ENCODE results near the gene C1QA. TPM values are rescaled to one million over a fixed set of nuclear protein-coding genes. Genes with fewer than 3 reads are reported as not detected.

C1QA gene
- total and polyA plus RNA-seq, 10 of the 15 experiments (the other 5 are each of a cell fraction or from before 2014, with no cell fraction given), result 0.59 TPM; not detected in 9

DNA sequence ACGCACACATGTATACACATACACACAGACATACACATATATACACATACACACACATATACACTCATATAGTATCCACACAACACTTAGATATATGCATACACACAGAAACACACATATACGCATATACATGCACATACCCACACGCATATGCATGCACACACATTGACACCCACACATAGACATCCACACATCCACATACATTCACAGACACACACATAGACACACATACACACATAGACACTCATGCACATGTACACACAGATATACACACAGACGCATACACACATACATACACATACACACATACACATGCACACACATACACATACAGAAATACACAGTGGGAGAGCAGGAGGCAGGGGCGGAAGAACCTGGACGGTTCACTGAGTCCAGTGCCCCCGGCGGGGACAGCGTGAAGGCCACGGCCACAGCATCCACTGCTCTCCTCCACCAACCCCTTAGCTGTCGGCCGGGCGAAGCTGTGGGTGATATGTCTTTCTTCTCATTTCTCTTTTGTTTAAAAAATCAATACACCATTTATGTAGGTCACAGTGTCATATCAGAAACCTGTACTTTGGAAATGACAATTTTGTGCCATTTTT, 13.8 kb downstream of the C1QA start:
- Histone ChIP-seq H3K4me2 (ENCODE audit: control insufficient read depth, insufficient read depth) (no peak overlapping the region), H3K4me1 (ENCODE audit: control insufficient read depth, insufficient read depth, low read length) (no peaks in the 10 kb centered on the region), H3K27ac (ENCODE audit: control insufficient read depth, insufficient read depth) (no peak overlapping the region), H3K27me3 (replicated peaks in 1 of 2; ENCODE audit: control insufficient read depth in 2 of 2, insufficient read depth in 2 of 2, low read length in 1 of 2) (no peaks in the 10 kb centered on the region; a peak in 2 of 4 replicates), H3K9me3 (replicated peaks; ENCODE audit: control insufficient read depth, insufficient read depth, low read length) (no peaks in the 10 kb centered on the region), H4K20me1 (ENCODE audit: control insufficient read depth, insufficient read depth) (no peaks in the 10 kb centered on the region), H3K36me3 (ENCODE audit: control insufficient read depth in 2 of 2, insufficient read depth in 2 of 2, low read length in 1 of 2) (no peaks in the 10 kb centered on the region), H3K79me2 (ENCODE audit: control insufficient read depth, insufficient read depth, low read length) (no peaks in the 10 kb centered on the region), H3K9ac (ENCODE audit: control insufficient read depth, insufficient read depth, low read length) (no peak overlapping the region), H3K4me3 (no peak overlapping the region), H2AFZ (ENCODE audit: control insufficient read depth, low read depth, low read length) (no peak overlapping the region)
- intact Hi-C loops (cut with micrococcal nuclease; ENCODE audit: unreplicated experiment) (no loop called here), in situ Hi-C loops (cut with MboI) (no loop called here)
- WGBS (ENCODE audit: insufficient coverage, insufficient replicate concordance, low lambda C conversion rate, missing lambda C conversion rate), result 62% methylated on average over 13 of the region's 13 CpGs
- ATAC-seq, result no peak
- ChIA-PET RAD21 (ENCODE audit: unreplicated experiment) (no interaction called here), SMC1A (ENCODE audit: uncharacterized antibody, unreplicated experiment) (no interaction called here), POLR2A (no interaction called here), CTCF (no interaction called here)
- DNase-seq (ENCODE audit: low read depth, low spot score), result no peak
- TF ChIP-seq, protein P1, sequence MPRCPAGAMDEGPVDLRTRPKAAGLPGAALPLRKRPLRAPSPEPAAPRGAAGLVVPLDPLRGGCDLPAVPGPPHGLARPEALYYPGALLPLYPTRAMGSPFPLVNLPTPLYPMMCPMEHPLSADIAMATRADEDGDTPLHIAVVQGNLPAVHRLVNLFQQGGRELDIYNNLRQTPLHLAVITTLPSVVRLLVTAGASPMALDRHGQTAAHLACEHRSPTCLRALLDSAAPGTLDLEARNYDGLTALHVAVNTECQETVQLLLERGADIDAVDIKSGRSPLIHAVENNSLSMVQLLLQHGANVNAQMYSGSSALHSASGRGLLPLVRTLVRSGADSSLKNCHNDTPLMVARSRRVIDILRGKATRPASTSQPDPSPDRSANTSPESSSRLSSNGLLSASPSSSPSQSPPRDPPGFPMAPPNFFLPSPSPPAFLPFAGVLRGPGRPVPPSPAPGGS (IDR thresholded peaks at IDR 0.05; ENCODE audit: borderline replicate concordance, insufficient read depth, low read depth, low read length, poor library complexity, severe bottlenecking), result peak; percentile 50
- TF ChIP-seq HDGF (IDR thresholded peaks at IDR 0.05), result no peak
- FAIRE-seq, result no peak
- BruUV-seq (replicated peaks), result no TSS peak

DNA sequence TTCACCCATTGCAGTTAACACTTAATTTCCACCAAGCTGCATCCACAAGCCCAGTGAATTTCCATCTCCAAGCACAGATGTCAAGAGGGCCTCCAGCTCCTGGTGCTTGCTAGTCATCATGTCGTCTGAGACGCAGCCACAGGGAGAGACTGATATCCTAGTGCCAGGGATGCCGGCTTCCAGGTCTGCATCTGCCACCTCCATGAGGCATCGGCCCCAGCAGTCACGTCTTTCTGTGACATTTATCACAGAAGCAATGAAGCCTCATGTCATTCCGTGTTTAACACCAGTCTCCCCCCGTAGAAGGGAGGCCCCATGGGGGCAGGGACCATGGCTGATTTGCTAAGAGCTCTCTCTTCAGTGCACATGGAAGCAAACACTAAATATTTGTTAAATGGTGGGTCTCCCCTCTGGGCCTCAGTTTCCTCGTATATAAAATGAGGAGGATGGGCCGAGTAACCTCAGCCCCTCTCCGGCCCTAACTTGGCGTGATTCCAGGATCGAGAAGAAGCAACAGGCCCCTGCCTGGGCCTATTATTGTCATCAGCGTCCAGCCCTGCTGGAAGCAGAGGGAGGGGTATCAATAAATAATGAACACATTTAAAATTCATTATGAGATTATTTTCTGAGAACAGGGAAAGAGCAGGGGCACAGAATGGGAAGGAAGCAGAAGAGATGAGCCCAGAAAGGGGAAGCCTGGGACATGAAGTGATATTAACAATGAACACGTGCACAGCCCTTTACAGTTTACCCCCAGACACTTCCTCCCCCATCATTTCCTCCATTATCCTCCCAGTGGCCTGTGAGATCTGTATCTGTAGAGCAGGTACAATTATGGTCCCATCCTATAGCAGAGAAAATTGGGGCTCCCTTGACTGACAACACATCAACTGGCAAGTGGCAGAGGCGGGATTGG, 15.8 kb downstream of the C1QA start:
- no peak for ATAC-seq
- no peak overlapping the region for H3K27ac ChIP-seq (ENCODE audit: control insufficient read depth, insufficient read depth)
- no peaks in the 10 kb centered on the region for H3K9me3 ChIP-seq (replicated peaks; ENCODE audit: control insufficient read depth, insufficient read depth, low read length)
- no TSS peak for BruUV-seq (replicated peaks)
- H3K4me3 ChIP-seq, result no peak overlapping the region
- no peaks in the 10 kb centered on the region for H3K79me2 ChIP-seq (ENCODE audit: control insufficient read depth, insufficient read depth, low read length)
- RAD21 ChIA-PET (ENCODE audit: unreplicated experiment), result no interaction called here
- H3K4me2 ChIP-seq (ENCODE audit: control insufficient read depth, insufficient read depth), result no peak overlapping the region
- H3K36me3 ChIP-seq (ENCODE audit: control insufficient read depth in 2 of 2, insufficient read depth in 2 of 2, low read length in 1 of 2), result no peaks in the 10 kb centered on the region
- intact Hi-C loops (cut with micrococcal nuclease; ENCODE audit: unreplicated experiment), result no loop called here
- in situ Hi-C loops (cut with MboI), result no loop called here
- no peaks in the 10 kb centered on the region for H4K20me1 ChIP-seq (ENCODE audit: control insufficient read depth, insufficient read depth)
- FAIRE-seq, result no peak
- H2AFZ ChIP-seq (ENCODE audit: control insufficient read depth, low read depth, low read length), result no peak overlapping the region
- H3K4me1 ChIP-seq (ENCODE audit: control insufficient read depth, insufficient read depth, low read length), result no peaks in the 10 kb centered on the region
- H3K9ac ChIP-seq (ENCODE audit: control insufficient read depth, insufficient read depth, low read length), result no peak overlapping the region
- no peaks in the 10 kb centered on the region; a peak in 2 of 4 replicates for H3K27me3 ChIP-seq (replicated peaks in 1 of 2; ENCODE audit: control insufficient read depth in 2 of 2, insufficient read depth in 2 of 2, low read length in 1 of 2)
- POLR2A ChIA-PET, result no interaction called here
- no peak for DNase-seq (ENCODE audit: low read depth, low spot score)
- WGBS (ENCODE audit: insufficient coverage, insufficient replicate concordance, low lambda C conversion rate, missing lambda C conversion rate), result 15% methylated on average over 15 of the region's 15 CpGs
- CTCF ChIA-PET, result no interaction called here
- SMC1A ChIA-PET (ENCODE audit: uncharacterized antibody, unreplicated experiment), result no interaction called here
- no peak for TF ChIP-seq POLR2AphosphoS2 (IDR thresholded peaks at IDR 0.05; ENCODE audit: low read depth, low read length)
- TF ChIP-seq, protein P2, sequence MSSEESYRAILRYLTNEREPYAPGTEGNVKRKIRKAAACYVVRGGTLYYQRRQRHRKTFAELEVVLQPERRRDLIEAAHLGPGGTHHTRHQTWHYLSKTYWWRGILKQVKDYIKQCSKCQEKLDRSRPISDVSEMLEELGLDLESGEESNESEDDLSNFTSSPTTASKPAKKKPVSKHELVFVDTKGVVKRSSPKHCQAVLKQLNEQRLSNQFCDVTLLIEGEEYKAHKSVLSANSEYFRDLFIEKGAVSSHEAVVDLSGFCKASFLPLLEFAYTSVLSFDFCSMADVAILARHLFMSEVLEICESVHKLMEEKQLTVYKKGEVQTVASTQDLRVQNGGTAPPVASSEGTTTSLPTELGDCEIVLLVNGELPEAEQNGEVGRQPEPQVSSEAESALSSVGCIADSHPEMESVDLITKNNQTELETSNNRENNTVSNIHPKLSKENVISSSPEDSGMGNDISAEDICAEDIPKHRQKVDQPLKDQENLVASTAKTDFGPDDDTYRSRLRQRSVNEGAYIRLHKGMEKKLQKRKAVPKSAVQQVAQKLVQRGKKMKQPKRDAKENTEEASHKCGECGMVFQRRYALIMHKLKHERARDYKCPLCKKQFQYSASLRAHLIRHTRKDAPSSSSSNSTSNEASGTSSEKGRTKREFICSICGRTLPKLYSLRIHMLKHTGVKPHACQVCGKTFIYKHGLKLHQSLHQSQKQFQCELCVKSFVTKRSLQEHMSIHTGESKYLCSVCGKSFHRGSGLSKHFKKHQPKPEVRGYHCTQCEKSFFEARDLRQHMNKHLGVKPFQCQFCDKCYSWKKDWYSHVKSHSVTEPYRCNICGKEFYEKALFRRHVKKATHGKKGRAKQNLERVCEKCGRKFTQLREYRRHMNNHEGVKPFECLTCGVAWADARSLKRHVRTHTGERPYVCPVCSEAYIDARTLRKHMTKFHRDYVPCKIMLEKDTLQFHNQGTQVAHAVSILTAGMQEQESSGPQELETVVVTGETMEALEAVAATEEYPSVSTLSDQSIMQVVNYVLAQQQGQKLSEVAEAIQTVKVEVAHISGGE (CRISPR knock-in tag; IDR thresholded peaks at IDR 0.05), result no peak
- TF ChIP-seq, protein P3, sequence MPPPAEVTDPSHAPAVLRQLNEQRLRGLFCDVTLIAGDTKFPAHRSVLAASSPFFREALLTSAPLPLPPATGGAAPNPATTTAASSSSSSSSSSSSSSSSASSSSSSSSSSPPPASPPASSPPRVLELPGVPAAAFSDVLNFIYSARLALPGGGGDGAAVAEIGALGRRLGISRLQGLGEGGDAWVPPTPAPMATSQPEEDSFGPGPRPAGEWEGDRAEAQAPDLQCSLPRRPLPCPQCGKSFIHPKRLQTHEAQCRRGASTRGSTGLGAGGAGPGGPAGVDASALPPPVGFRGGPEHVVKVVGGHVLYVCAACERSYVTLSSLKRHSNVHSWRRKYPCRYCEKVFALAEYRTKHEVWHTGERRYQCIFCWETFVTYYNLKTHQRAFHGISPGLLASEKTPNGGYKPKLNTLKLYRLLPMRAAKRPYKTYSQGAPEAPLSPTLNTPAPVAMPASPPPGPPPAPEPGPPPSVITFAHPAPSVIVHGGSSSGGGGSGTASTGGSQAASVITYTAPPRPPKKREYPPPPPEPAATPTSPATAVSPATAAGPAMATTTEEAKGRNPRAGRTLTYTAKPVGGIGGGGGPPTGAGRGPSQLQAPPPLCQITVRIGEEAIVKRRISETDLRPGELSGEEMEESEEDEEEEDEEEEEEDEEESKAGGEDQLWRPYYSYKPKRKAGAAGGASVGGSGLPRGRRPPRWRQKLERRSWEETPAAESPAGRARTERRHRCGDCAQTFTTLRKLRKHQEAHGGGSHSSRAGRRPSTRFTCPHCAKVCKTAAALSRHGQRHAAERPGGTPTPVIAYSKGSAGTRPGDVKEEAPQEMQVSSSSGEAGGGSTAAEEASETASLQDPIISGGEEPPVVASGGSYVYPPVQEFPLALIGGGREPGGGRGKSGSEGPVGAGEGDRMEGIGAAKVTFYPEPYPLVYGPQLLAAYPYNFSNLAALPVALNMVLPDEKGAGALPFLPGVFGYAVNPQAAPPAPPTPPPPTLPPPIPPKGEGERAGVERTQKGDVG (CRISPR knock-in tag; IDR thresholded peaks at IDR 0.05), result no peak
